ENCODE results near the gene RAP1GAP.

RAP1GAP gene

GRCh38 chr1:21559788-21560567 lies 109.2 kb downstream of the RAP1GAP start:
- H3K4me3 ChIP-seq (ENCODE audit: low read depth in 1 of 2, low read length in 2 of 2): no peak overlapping the region
- H3K9ac ChIP-seq (ENCODE audit: low read depth, low read length): no peak overlapping the region
- TF ChIP-seq EZH2 (IDR thresholded peaks at IDR 0.05; ENCODE audit: borderline replicate concordance, low read depth, low read length, severe bottlenecking): no peak
- TF ChIP-seq, protein P1, sequence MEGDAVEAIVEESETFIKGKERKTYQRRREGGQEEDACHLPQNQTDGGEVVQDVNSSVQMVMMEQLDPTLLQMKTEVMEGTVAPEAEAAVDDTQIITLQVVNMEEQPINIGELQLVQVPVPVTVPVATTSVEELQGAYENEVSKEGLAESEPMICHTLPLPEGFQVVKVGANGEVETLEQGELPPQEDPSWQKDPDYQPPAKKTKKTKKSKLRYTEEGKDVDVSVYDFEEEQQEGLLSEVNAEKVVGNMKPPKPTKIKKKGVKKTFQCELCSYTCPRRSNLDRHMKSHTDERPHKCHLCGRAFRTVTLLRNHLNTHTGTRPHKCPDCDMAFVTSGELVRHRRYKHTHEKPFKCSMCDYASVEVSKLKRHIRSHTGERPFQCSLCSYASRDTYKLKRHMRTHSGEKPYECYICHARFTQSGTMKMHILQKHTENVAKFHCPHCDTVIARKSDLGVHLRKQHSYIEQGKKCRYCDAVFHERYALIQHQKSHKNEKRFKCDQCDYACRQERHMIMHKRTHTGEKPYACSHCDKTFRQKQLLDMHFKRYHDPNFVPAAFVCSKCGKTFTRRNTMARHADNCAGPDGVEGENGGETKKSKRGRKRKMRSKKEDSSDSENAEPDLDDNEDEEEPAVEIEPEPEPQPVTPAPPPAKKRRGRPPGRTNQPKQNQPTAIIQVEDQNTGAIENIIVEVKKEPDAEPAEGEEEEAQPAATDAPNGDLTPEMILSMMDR (IDR thresholded peaks at IDR 0.05; ENCODE audit: borderline replicate concordance, extremely low read depth, low read length, poor library complexity, severe bottlenecking): no peak
- H4K20me1 ChIP-seq (ENCODE audit: insufficient read depth, low read length): no peaks in the 10 kb centered on the region
- H3K27me3 ChIP-seq (ENCODE audit: insufficient read depth, low read length, poor library complexity): no peaks in the 10 kb centered on the region
- no peak overlapping the region for H3K4me2 ChIP-seq (ENCODE audit: insufficient read depth, low read length)
- no peaks in the 10 kb centered on the region for H3K36me3 ChIP-seq (ENCODE audit: insufficient read depth, low read length)
- H2AFZ ChIP-seq (ENCODE audit: low read depth, low read length): no peak overlapping the region
- ATAC-seq (ENCODE audit: insufficient read depth, low read depth) (no peak), DNase-seq (no peak)
- no peaks in the 10 kb centered on the region for H3K4me1 ChIP-seq (ENCODE audit: insufficient read depth, low read length)
- no peaks in the 10 kb centered on the region for H3K79me2 ChIP-seq (ENCODE audit: insufficient read depth, low read length)
- no peak overlapping the region for H3K27ac ChIP-seq (ENCODE audit: low read length)
- H3K9me3 ChIP-seq (ENCODE audit: insufficient read depth, low read length, severe bottlenecking): no peaks in the 10 kb centered on the region

GRCh38 chr1:21553116-21553926 lies 115.8 kb downstream of the RAP1GAP start:
- no peak overlapping the region for H3K4me2 ChIP-seq (ENCODE audit: insufficient read depth, low read length)
- H3K27me3 ChIP-seq (ENCODE audit: insufficient read depth, low read length, poor library complexity): peaks cover 6% of the 10 kb centered on the region
- H3K27ac ChIP-seq (ENCODE audit: low read length): no peak overlapping the region

GRCh38 chr1:21552715-21553114 lies 116.4 kb downstream of the RAP1GAP start:
- H3K27me3 ChIP-seq (ENCODE audit: insufficient read depth, low read length, poor library complexity): peaks cover 6% of the 10 kb centered on the region
- H3K27ac ChIP-seq (ENCODE audit: low read length): no peak overlapping the region
- DNase-seq: no peak
- no peaks in the 10 kb centered on the region for H3K9me3 ChIP-seq (ENCODE audit: insufficient read depth, low read length, severe bottlenecking)
- ATAC-seq (ENCODE audit: insufficient read depth, low read depth): no peak
- TF ChIP-seq, protein P1 (IDR thresholded peaks at IDR 0.05; ENCODE audit: borderline replicate concordance, extremely low read depth, low read length, poor library complexity, severe bottlenecking): no peak
- no peak for TF ChIP-seq EZH2 (IDR thresholded peaks at IDR 0.05; ENCODE audit: borderline replicate concordance, low read depth, low read length, severe bottlenecking)
- no peaks in the 10 kb centered on the region for H3K36me3 ChIP-seq (ENCODE audit: insufficient read depth, low read length)
- H3K4me2 ChIP-seq (ENCODE audit: insufficient read depth, low read length): no peak overlapping the region
- no peak overlapping the region for H3K4me3 ChIP-seq (ENCODE audit: low read depth in 1 of 2, low read length in 2 of 2)
- H2AFZ ChIP-seq (ENCODE audit: low read depth, low read length): no peak overlapping the region
- H3K79me2 ChIP-seq (ENCODE audit: insufficient read depth, low read length): no peaks in the 10 kb centered on the region
- H4K20me1 ChIP-seq (ENCODE audit: insufficient read depth, low read length): no peaks in the 10 kb centered on the region
- no peak overlapping the region for H3K9ac ChIP-seq (ENCODE audit: low read depth, low read length)
- no peaks in the 10 kb centered on the region for H3K4me1 ChIP-seq (ENCODE audit: insufficient read depth, low read length)

More at GRCh38 chr1:21553116-21553926, 115.8 kb downstream of the RAP1GAP start:
- Histone ChIP-seq H4K20me1 (ENCODE audit: insufficient read depth, low read length) (no peaks in the 10 kb centered on the region), H3K79me2 (ENCODE audit: insufficient read depth, low read length) (no peaks in the 10 kb centered on the region), H3K4me3 (ENCODE audit: low read depth in 1 of 2, low read length in 2 of 2) (no peak overlapping the region), H3K4me1 (ENCODE audit: insufficient read depth, low read length) (no peaks in the 10 kb centered on the region), H3K36me3 (ENCODE audit: insufficient read depth, low read length) (no peaks in the 10 kb centered on the region), H3K9ac (ENCODE audit: low read depth, low read length) (no peak overlapping the region), H2AFZ (ENCODE audit: low read depth, low read length) (no peak overlapping the region; the same call in 1 of the 2 replicates), H3K9me3 (ENCODE audit: insufficient read depth, low read length, severe bottlenecking) (no peaks in the 10 kb centered on the region)
- ATAC-seq (ENCODE audit: insufficient read depth, low read depth) (no peak), DNase-seq (no peak)
- TF ChIP-seq EZH2 (IDR thresholded peaks at IDR 0.05; ENCODE audit: borderline replicate concordance, low read depth, low read length, severe bottlenecking): no peak
- TF ChIP-seq, protein P1 (IDR thresholded peaks at IDR 0.05; ENCODE audit: borderline replicate concordance, extremely low read depth, low read length, poor library complexity, severe bottlenecking): no peak
